BLaER1 treated with 17β-estradiol and CSF1 and Interleukin-3, amounts not matched to agents 10 nM and 100 nM (cell line): ENCODE measurements around the gene SNX10.
"Not testable (repeated sequence)": the region's sequence is repeated elsewhere in the genome, so short reads cannot be mapped to it uniquely, and the experiment has no call there.

ENCODE experiments used
- H3K27ac ChIP-seq, 11 experiments: shearing (Covaris generic); formaldehyde crosslinking; 2 replicates each; pipeline ENCODE4 v1.8.1; 2022
- H3K27me3 ChIP-seq, 11 experiments: shearing (Covaris generic); formaldehyde crosslinking; 2 replicates each; pipeline ENCODE4 v1.8.1; 2022
- H3K36me3 ChIP-seq, 11 experiments: shearing (Covaris generic); formaldehyde crosslinking; 2 replicates each; pipeline ENCODE4 v1.8.1; 2022
- H3K4me1 ChIP-seq, 10 experiments: shearing (Covaris generic); formaldehyde crosslinking; 2 replicates each; pipeline ENCODE4 v1.8.1; 2022
- H3K4me2 ChIP-seq, 11 experiments: shearing (Covaris generic); formaldehyde crosslinking; 2 replicates each; pipeline ENCODE4 v1.8.1; 2022
- H3K4me3 ChIP-seq, 10 experiments: shearing (Covaris generic); formaldehyde crosslinking; 2 replicates each; pipeline ENCODE4 v1.8.1; 2022
- H3K9ac ChIP-seq, 11 experiments: shearing (Covaris generic); formaldehyde crosslinking; 2 replicates each; pipeline ENCODE4 v1.8.1; 2022
- H3K9me3 ChIP-seq, 11 experiments: shearing (Covaris generic); formaldehyde crosslinking; replicated peaks in 1 of 11; 2 replicates each; pipeline ENCODE4 v1.8.1; 2022
- H4K20me1 ChIP-seq, 11 experiments: shearing (Covaris generic); formaldehyde crosslinking; 2 replicates each; pipeline ENCODE4 v1.8.1; 2022
- Cebpa-rat ChIP-seq, 11 experiments: shearing (Covaris generic); IDR thresholded peaks; 2 replicates each; pipeline ENCODE4 v1.8.1; 2022

SNX10 gene, protein sequence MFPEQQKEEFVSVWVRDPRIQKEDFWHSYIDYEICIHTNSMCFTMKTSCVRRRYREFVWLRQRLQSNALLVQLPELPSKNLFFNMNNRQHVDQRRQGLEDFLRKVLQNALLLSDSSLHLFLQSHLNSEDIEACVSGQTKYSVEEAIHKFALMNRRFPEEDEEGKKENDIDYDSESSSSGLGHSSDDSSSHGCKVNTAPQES

DNA sequence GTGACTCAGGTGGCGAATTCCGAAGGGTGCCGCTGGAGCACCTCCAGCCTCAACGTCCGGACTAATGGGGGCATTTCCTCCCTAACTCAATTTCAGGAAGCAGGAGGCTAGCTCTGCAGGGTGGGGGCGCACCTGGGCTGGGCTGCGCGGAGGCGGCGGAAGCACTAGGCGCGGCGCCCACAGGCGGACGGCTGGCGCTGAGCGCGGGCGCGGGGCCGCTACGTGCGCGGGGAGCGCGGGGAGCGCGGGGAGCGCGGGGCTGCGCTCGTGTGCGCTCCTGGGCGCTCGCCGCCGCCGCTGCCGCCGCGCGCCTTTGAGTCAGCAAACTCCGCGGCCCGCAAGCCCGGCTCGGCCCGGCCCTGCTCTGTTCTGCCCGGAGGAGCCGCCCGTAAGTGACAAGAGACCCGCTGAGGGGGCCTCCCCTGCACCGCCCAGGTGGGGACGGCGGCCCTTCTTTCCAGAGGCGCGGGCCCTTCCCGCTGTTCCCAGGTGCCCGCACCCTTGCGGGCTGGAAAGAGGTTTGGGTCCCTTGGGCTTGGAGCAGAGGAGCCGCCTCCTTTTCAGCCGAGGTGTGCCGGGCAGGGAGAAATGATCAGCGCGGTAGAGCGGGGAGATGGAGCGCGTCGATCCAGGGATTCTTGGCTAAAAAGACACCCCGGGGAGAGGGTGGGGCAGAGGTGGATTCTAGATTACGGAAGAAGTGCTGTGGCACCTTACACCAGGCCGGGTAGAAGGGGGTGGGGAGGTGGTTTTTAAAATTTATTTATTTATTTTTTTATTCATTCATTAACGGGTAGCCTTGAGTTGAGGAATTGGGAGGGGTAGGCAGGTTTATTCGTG, at the start of gene SNX10:
Gene SNX10, plus strand, starts transcription at position 164 of the 840 bp plus-strand sequence. CDS start 54,581 bp downstream, outside the sequence.
- H3K4me2 ChIP-seq, result peak within 1 kb of the TSS; percentile 87 to 99 (median 98)
- peaks cover 0 to 15% (median 10%) of the 10 kb centered on the region in 11 experiments; a peak in 7 of 22 replicates for H3K27me3 ChIP-seq
- peak within 1 kb of the TSS; percentile 70 to 82 (median 78) for H3K4me3 ChIP-seq
- peak within 1 kb of the TSS; percentile 68 to 85 (median 82) for H3K9ac ChIP-seq
- no peaks in the 10 kb centered on the region for H3K36me3 ChIP-seq
- TF ChIP-seq Cebpa-rat (IDR thresholded peaks at IDR 0.05), result no peak
- peak within 1 kb of the TSS; percentile 48 to 81 (median 70); a peak in 21 of 22 replicates for H3K27ac ChIP-seq
- no peaks in the 10 kb centered on the region for H3K9me3 ChIP-seq
- no peaks in the 10 kb centered on the region for H4K20me1 ChIP-seq
- peaks cover 35 to 59% (median 45%) of the 10 kb centered on the region in 10 experiments for H3K4me1 ChIP-seq

- no peak overlapping the region for H3K9ac ChIP-seq
- no peaks in the 10 kb centered on the region for H4K20me1 ChIP-seq
- H3K4me3 ChIP-seq, result no peak overlapping the region
- H3K36me3 ChIP-seq, result no peaks in the 10 kb centered on the region
- H3K27me3 ChIP-seq, result no peaks in the 10 kb centered on the region
- peaks cover 0 to 39% (median 24%) of the 10 kb centered on the region in 11 experiments; a peak in 15 of 22 replicates for H3K9me3 ChIP-seq
- no peak overlapping the region for H3K27ac ChIP-seq
- H3K4me1 ChIP-seq, result no peaks in the 10 kb centered on the region
- H3K4me2 ChIP-seq, result no peak overlapping the region
- no peak for TF ChIP-seq Cebpa-rat (IDR thresholded peaks at IDR 0.05)
These were observed 46.5 kb upstream of the SNX10 start for GRCh38 chr7:26245150-26245549.

DNA sequence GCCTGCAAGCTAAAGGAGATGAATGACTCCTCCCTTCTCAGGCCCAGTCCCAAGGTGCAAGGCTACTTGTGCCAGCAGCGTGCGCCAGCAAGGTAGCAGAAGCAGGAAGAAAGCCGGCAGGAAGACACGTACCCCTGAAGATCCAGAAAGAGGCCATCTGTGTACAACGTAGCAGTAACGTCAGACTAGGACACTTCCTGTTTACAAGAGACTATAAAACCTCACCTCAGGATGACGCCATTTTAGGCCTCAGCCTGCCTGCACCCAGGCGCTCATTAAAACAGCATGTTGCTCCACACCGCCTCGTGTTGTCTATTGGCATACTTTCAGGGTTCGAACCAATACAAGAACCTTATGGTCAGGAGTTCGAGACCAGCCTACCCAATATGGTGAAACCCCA, 41.4 kb upstream of the SNX10 start:
- H3K27me3 ChIP-seq, result no peaks in the 10 kb centered on the region
- H3K27ac ChIP-seq, result no peak overlapping the region
- H3K9ac ChIP-seq, result no peak overlapping the region
- no peak overlapping the region for H3K4me3 ChIP-seq
- TF ChIP-seq Cebpa-rat (IDR thresholded peaks at IDR 0.05), result no peak
- H3K9me3 ChIP-seq, result peaks cover 0 to 23% (median 14%) of the 10 kb centered on the region in 11 experiments; a peak in 15 of 22 replicates
- no peaks in the 10 kb centered on the region for H4K20me1 ChIP-seq
- no peaks in the 10 kb centered on the region for H3K36me3 ChIP-seq
- H3K4me2 ChIP-seq, result no peak overlapping the region
- no peaks in the 10 kb centered on the region for H3K4me1 ChIP-seq

GRCh38 chr7:26261866-26262265, 29.8 kb upstream of the SNX10 start:
- H3K36me3 ChIP-seq, H3K27ac ChIP-seq, H3K9ac ChIP-seq, H3K4me2 ChIP-seq, H3K4me1 ChIP-seq, H4K20me1 ChIP-seq, H3K4me3 ChIP-seq, H3K27me3 ChIP-seq: not testable (repeated sequence)
- H3K9me3 ChIP-seq, result peaks cover 20 to 38% (median 25%) of the 10 kb centered on the region in 11 experiments; a peak in 19 of 22 replicates

GRCh38 chr7:26265065-26265464, 26.6 kb upstream of the SNX10 start:
- TF ChIP-seq Cebpa-rat (IDR thresholded peaks at IDR 0.05), result no peak
- Histone ChIP-seq H3K4me2 (no peak overlapping the region), H3K27me3 (no peaks in the 10 kb centered on the region), H3K9ac (no peak overlapping the region), H3K4me1 (no peaks in the 10 kb centered on the region), H3K9me3 (peaks cover 20 to 38% (median 25%) of the 10 kb centered on the region in 11 experiments; a peak in 19 of 22 replicates), H3K27ac (no peak overlapping the region), H4K20me1 (no peaks in the 10 kb centered on the region), H3K4me3 (no peak overlapping the region), H3K36me3 (no peaks in the 10 kb centered on the region)

DNA sequence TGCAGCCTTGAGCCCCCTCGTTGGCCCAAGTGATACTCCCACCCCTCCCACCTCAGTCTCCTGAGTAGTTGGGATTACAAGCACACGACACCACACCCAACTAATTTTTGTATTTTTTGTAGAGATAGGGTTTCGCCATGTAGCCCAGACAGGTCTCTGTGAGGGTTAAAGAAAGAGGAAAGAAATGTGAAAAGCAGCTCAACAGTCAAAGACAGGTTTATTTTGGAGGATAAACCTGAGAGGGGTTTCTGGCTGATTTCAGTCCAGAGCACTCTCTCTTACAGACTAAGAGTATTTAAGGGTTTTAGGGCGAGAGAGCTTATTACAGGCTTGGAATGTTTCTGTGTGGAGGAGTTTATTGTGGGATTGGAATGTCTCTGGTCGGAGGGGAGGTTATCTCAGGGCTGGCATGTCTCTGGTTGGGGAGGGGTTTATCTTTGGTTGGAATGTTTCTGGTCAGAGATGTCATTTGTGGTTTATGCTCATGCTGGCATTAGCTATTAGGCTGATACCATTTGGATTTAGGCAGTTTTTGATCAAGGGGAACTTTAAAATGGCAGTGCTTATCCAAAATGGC, 26.1 kb upstream of the SNX10 start:
- no peak for TF ChIP-seq Cebpa-rat (IDR thresholded peaks at IDR 0.05)
- Histone ChIP-seq H3K9ac (no peak overlapping the region), H4K20me1 (no peaks in the 10 kb centered on the region), H3K27me3 (no peaks in the 10 kb centered on the region), H3K9me3 (peaks cover 20 to 37% (median 25%) of the 10 kb centered on the region in 11 experiments; a peak in 19 of 22 replicates), H3K36me3 (no peaks in the 10 kb centered on the region), H3K4me2 (no peak overlapping the region), H3K4me1 (no peaks in the 10 kb centered on the region), H3K4me3 (no peak overlapping the region), H3K27ac (no peak overlapping the region)

DNA sequence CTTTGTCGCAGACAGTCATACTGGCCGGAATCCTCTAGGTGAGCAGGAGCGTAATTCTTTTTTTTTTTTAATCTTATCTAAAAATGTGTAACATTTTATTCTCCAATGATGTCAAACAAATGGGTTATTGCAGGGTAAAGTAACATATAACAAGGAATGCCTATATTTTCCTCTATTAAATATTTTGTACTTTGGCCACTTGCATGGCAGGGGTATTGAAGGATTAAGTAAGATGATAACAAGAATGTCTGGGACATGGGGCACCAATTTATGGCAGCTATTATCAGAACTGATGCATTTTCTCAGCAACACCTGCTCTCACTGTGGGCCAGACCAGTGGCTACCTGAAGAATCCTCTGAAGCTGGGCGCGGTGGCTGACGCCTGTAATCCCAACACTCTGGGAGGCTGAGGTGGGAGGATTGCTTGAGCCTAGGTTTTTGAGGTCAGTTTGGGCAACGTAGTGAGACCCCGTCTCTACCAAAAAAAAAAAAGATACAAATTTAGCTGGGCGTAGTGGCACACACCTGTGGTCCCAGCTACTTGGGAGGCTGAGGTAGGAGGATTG, 24.0 kb upstream of the SNX10 start:
- Histone ChIP-seq H3K9ac (no peak overlapping the region), H3K36me3 (no peaks in the 10 kb centered on the region), H4K20me1 (no peaks in the 10 kb centered on the region), H3K4me3 (no peak overlapping the region), H3K9me3 (peaks cover 8 to 26% (median 15%) of the 10 kb centered on the region in 11 experiments; a peak in 17 of 22 replicates), H3K4me2 (no peak overlapping the region), H3K4me1 (no peaks in the 10 kb centered on the region), H3K27me3 (no peaks in the 10 kb centered on the region), H3K27ac (no peak overlapping the region)
- TF ChIP-seq Cebpa-rat (IDR thresholded peaks at IDR 0.05), result no peak

GRCh38 chr7:26275213-26275612, 16.4 kb upstream of the SNX10 start:
- no peaks in the 10 kb centered on the region for H4K20me1 ChIP-seq
- H3K4me2 ChIP-seq, result no peak overlapping the region
- TF ChIP-seq Cebpa-rat (IDR thresholded peaks at IDR 0.05), result no peak
- no peaks in the 10 kb centered on the region for H3K9me3 ChIP-seq
- H3K4me3 ChIP-seq, result no peak overlapping the region
- H3K27me3 ChIP-seq, result no peaks in the 10 kb centered on the region
- no peak overlapping the region for H3K9ac ChIP-seq
- no peaks in the 10 kb centered on the region for H3K4me1 ChIP-seq
- H3K36me3 ChIP-seq, result no peaks in the 10 kb centered on the region
- H3K27ac ChIP-seq, result no peak overlapping the region

- H3K27ac ChIP-seq, result no peak overlapping the region
- no peaks in the 10 kb centered on the region for H3K27me3 ChIP-seq
- no peaks in the 10 kb centered on the region for H3K4me1 ChIP-seq
- H4K20me1 ChIP-seq, result no peaks in the 10 kb centered on the region
- no peak overlapping the region for H3K4me2 ChIP-seq
- 0 out of 22 replicates have a peak, but pooled peaks cover 0 to 6% (median 0%) of the 10 kb centered on the region in 11 experiments for H3K9me3 ChIP-seq
- H3K9ac ChIP-seq, result no peak overlapping the region
- no peaks in the 10 kb centered on the region for H3K36me3 ChIP-seq
- TF ChIP-seq Cebpa-rat (IDR thresholded peaks at IDR 0.05), result no peak
- H3K4me3 ChIP-seq, result no peak overlapping the region
These were observed 12.9 kb upstream of the SNX10 start for GRCh38 chr7:26278770-26279169.
